CMK (cell line): ENCODE measurements around the gene IQGAP2.
"Not testable (repeated sequence)": the region's sequence is repeated elsewhere in the genome, so short reads cannot be mapped to it uniquely, and the experiment has no call there.

ENCODE experiments used
- DNase-seq: peaks from one replicate; pipeline ENCODE4 v3.0.0-alpha.2; 2010; ENCODE audit warnings: low read depth

IQGAP2 gene

GRCh38 chr5:76413746-76414145, 10.7 kb downstream of the IQGAP2 start:
- DNase-seq, result no peak

- DNase-seq, result no peak
Observed at GRCh38 chr5:76414788-76415187, 11.7 kb downstream of the IQGAP2 start.

GRCh38 chr5:76415855-76416254, 12.8 kb downstream of the IQGAP2 start:
- no peak for DNase-seq

GRCh38 chr5:76419597-76420298, 16.7 kb downstream of the IQGAP2 start:
- no peak for DNase-seq

GRCh38 chr5:76422227-76422626, 19.1 kb downstream of the IQGAP2 start:
- no peak for DNase-seq

GRCh38 chr5:76422742-76423141, 19.7 kb downstream of the IQGAP2 start:
- no peak for DNase-seq

- DNase-seq, result no peak
Observed at GRCh38 chr5:76425146-76425545, 22.1 kb downstream of the IQGAP2 start.

- no peak for DNase-seq
Observed at GRCh38 chr5:76425928-76426804, 23.1 kb downstream of the IQGAP2 start.

- DNase-seq, result no peak
Observed at GRCh38 chr5:76427206-76428140, 24.4 kb downstream of the IQGAP2 start.

GRCh38 chr5:76428550-76428949, 25.5 kb downstream of the IQGAP2 start:
- DNase-seq, result not testable (repeated sequence)

- DNase-seq, result no peak
Observed at GRCh38 chr5:76433261-76433660, 30.2 kb downstream of the IQGAP2 start.

- not testable (repeated sequence) for DNase-seq
Observed at GRCh38 chr5:76437507-76437906, 34.4 kb downstream of the IQGAP2 start.

- DNase-seq, result no peak
Observed at GRCh38 chr5:76438025-76438424, 34.9 kb downstream of the IQGAP2 start.

- DNase-seq, result no peak
Observed at GRCh38 chr5:76439201-76439600, 36.1 kb downstream of the IQGAP2 start.

- no peak for DNase-seq
Observed at GRCh38 chr5:76439929-76440328, 36.8 kb downstream of the IQGAP2 start.

- no peak for DNase-seq
Observed at GRCh38 chr5:76441101-76441500, 38.0 kb downstream of the IQGAP2 start.

GRCh38 chr5:76441890-76442673, 39.0 kb downstream of the IQGAP2 start:
- no peak for DNase-seq

GRCh38 chr5:76443066-76443800, 40.1 kb downstream of the IQGAP2 start:
- DNase-seq, result no peak

GRCh38 chr5:76445063-76445462, 42.0 kb downstream of the IQGAP2 start:
- no peak for DNase-seq

GRCh38 chr5:76445830-76446229, 42.7 kb downstream of the IQGAP2 start:
- DNase-seq, result no peak

GRCh38 chr5:76446776-76447175, 43.7 kb downstream of the IQGAP2 start:
- no peak for DNase-seq
